Midbrain (tissue), 1 donor: ENCODE results near the gene DOHH.

Experiments used
- DNase-seq: peaks from one replicate; lab custom pipeline; 2025; lab: John Stamatoyannopoulos, UW

Gene DOHH

GRCh38 chr19:3500429-3501101 lies at the start of gene DOHH:
Gene DOHH (minus strand): TSS chr19:3500674. CDS start chr19:3496814, 3,860 bp downstream.
- DNase-seq = peak; percentile 96

DNA sequence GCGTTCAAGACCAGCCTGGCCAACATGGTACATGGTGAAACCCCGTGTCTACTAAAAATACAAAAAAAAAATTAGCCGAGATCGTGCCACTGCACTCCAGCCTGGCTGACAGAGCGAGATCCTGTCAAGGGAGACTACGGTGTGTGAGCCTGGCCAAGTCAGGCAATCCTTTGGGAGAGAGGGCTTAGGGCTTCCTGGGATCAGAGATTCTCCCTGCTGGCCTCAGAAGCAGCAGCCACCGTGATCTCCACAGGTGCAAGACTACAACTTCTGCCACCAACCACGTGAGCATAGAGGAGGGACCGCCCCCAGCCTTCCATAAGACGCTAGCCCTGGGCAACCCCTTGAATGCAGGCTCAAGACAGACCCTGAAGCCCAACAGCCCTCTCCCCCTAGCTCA lies 49.3 kb upstream of the DOHH start:
- DNase-seq = no peak

- DNase-seq = peak; percentile 44
Measured at GRCh38 chr19:3548606-3549005, 48.1 kb upstream of the DOHH start.

DNA sequence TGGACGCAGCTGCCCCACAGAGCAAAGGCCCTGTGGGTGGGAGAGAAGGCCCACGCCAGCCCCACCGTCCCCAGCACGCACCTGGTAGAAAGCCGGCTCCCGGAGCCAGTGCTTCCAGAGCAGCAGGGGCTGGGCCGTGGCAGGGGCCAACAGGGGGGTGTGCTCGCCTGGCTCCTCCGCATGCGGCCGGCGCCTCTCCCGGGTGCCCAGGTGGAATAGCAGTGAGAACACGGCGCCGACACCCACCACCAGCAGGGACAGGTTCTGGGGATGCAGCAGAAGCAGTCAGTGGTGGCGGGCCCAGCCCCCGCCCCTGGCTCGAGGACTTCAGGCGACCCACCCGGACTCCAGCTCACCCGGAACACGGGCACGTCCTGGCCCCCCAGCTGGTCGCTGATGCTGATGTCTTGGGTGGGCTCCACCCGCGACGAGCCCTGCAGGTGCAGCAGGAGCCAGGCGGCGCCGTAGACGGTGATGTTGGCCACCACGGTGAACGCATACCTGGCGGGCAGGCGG lies 47.4 kb upstream of the DOHH start:
- DNase-seq = no peak

DNA sequence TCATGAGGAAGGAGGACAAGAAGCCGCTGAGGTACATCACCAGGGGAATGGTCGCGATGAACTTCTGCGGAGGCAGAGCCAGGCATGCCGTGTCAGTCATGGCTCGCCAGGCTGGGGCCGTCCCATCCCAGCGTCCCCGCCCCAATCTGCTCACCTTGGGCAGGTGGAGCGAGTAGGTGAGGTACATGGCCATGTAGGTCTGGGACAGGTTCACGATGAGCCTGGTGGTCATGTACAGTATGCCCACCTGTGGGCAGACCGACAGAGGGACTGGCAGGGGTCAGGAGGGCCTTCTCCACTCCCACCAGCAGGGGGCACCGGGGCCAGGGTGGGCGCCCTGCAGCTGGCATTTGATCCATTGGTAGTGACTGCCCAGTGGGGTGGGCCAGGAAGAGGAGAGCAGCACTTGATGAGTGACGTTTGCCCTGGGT lies 46.8 kb upstream of the DOHH start:
- DNase-seq = no peak

GRCh38 chr19:3546119-3546518 lies 45.6 kb upstream of the DOHH start:
- DNase-seq = no peak

GRCh38 chr19:3545669-3546034 lies 45.2 kb upstream of the DOHH start:
- DNase-seq = no peak

DNA sequence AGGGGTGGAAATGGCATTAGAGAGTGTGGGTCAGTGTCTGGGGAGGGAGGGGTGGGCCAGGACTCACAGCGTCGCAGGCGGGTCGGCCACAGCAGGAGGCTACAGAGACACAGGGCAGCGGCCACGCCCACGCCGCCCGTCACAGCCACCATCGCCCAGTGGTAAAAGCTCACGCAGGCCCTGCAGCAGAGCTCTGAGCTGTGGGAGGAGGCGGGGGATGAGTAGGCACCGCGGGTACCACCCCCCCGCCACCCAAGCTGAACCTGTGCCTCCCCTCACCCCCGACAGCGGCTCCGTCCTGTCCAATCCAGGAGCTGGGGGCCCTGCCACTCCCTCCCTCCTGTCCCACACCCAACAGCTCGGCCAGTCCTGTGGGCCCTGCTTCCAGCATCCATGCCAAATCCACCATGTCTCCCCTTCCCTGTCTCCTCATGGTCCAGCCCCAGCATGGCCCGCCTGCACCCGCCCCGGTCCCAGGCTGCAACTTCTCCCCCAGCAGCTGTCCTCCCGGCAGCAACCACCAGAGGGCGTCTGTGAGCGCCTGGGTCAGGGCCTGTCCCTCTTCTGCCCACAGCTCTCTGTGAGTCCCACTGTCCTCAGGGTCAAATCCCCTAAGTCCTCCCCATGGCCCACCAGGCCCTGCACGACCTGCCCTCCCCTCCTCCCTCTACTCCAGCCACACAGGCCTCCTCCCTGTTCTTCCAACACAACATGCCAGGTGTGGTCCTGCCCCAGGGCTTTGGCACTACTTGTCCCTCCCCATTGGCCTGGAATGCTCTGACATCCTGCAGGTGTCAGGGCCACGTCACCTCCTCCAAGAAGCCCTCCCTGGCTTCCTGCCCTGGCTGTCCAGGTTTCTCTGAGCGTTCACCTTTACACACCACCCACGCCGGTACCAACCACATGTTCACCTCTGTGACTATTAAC lies 44.5 kb upstream of the DOHH start:
- peak; percentile 84 for DNase-seq

GRCh38 chr19:3544058-3544376 lies 43.5 kb upstream of the DOHH start:
- DNase-seq = no peak

DNA sequence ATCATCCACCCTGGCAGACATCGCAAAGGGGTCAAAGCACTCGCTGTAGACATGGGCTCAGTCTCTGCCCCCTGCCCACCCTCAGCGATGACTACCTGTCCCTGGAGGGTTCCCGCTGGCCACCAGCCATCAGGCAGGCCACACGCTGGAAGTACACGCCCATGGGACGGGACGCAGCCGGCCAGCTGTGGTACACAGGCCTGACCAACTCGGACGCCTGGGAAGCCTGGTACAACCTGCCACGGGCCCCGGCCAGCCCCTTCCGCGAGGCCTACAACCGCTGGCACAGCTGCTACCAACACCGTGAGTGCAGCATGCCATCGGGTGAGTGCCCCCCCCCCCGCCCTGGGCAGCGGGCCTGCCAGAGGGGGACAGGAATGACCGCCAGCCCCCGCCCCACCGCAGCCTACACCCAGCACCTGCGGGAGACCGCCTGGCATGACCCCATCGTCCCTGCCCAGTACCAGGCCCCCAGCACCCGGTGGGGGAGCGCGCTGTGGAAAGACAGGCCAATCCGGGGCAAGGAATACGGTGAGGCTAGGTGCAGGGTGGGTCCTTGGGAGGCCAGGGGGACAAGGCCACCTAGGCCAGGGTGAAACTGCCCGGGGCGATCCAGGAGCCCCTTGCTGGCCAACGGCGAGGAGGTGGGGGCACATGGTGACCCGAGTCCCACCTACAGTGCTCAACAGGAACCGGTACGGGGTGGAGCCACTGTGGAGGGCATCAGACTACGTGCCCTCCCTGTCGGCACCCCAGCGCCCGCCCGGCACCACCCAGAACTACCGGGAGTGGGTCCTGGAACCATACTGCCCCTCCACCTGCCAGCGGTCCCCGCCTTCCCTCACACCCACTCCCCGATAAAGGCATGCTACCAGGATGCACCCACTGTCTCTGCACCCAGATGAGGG lies 42.9 kb upstream of the DOHH start:
- peak; percentile 52 for DNase-seq

- DNase-seq = no peak
Measured at GRCh38 chr19:3539756-3540118, 39.3 kb upstream of the DOHH start.

DNA sequence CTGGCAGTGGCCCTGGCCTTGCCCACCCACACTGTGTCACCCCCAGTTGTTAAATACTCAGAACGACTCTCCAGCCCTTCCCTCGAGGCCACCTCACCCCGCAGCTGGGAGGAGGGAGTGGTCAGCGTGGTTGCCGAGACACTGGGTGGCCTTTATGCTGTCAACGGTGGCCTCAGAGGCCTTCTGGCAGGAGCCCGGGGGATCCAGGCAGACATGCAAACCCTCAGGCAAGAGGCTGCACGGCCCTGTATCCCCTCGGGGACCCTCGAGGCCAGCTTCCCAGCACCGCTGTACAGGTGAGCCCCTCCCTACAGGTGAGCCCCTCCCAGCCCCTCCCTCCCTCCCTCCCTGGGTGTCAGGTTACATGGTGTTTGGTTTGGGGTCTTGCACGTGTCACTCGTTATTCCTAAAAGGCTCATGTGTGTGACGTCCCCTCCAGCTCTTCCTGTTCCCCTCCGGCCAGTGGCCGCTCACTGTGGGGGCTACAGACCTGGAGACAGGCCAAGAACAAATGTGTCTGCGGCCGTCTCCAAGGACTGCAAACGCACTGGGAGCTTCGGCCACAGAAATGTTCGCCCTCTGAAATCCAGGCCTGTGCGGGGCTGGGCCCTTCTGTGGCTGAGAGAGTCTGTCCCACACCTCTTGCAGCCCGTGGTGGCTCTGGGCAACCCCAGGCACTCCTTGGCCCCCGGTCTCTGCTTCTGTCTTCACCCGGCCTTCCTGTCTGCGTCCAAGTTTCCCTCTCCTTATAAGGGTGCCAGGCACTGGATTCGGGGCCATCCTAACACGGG lies 38.7 kb upstream of the DOHH start, which contains the start of gene TEKTIP1:
TSS of gene TEKTIP1 (plus strand) at position 210 of the 791 bp plus-strand sequence. CDS start at position 214, 4 bp downstream.
- DNase-seq = no peak

DNA sequence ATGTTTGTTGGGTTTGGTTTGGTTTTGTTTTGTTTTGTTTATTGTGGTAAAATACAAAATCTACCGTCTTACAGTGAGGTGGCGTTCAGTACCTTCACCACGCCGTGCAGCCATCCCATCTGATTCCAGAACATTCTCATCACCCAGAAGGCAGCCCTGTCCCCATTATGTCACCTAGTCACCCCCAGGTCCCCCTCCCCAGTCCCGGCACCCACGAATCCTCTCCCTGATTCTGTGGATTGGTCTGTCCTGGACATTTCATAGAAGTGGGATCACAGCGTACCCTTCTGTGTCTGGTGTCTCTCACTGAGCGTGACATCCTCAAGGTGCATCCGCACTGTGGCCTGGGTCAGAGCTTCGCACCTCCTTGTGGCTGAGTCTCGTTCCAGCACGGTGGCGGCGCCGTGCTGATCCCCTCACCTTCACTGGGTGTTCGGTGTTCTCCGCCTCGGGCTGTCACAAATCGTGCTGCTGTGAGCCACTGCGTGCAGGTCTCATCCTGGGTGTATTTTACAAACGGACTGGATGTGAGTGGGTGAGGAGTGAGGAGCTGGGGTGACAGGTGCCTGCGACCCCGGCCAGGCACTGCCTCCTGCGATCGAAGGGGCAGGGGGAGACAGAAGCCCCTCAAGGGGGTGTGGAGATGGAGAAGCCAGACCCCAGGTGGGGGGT lies 37.9 kb upstream of the DOHH start:
- DNase-seq = no peak

- no peak for DNase-seq
Measured at GRCh38 chr19:3537438-3538240, 37.2 kb upstream of the DOHH start.

DNA sequence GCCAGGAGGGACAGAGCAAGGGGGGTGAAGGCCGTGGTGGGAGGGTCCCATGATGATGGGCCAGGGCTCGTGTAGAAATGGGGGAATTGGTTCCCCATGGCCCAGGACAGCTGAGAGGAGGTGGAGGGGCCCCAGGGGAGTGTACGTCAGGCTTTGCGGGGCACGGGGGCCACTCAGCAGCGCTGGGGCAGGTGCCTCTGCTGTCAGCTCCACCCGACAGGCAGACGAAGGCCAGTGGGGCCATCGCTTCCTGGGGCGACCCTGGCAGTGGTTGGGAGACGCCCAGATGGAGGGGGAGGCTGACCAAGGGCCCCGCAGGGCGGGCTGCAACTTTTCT lies 36.6 kb upstream of the DOHH start:
- no peak for DNase-seq

GRCh38 chr19:3536429-3537100 lies 36.1 kb upstream of the DOHH start:
- peak; percentile 61 for DNase-seq

DNA sequence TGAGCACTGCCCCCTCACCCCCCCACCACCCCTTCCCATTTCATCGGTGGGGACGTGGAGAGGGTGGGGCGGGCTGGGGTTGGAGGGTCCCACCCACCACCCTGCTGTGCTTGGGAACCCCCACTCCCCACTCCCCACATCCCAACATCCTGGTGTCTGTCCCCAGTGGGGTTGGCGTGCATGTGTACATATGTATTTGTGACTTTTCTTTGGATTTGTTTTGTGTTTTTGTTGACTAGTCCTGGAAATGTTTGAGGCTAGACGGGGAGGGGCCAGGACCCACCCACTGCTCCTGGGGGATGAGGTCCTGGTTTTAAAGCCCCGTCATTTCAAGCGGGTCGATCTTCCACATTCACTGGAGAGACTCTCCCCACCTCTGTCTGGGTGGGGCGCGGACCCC lies 35.5 kb upstream of the DOHH start:
- DNase-seq = no peak

DNA sequence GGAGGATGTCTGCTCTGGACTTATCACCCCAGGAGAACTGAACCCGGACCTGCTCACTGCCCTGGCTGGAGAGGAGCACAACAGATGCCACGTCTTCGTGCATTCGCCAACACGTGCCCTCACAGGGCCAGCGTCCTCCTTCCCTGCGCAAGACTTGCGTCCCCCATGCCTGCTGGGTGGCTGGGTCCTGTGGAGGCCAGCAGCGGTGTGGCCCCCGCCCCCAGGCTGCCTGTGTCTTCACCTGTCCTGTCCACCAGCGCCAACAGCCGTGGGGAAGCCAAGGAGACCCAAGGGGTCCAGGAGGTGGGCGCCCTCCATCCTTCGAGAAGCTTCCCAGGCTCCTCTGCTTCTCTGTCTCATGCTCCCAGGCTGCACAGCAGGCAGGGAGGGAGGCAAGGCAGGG lies 35.1 kb upstream of the DOHH start:
- no peak for DNase-seq

- DNase-seq = no peak
Measured at GRCh38 chr19:3535235-3535535, 34.7 kb upstream of the DOHH start.
